NCI-H82 treated with DMSO at 0.1 percent for 48 hours (cell line): ENCODE measurements around the gene MRRF.

ENCODE experiments used
- DNase-seq: peaks from one replicate; lab custom pipeline; 2025; ENCODE audit not compliant: unreplicated experiment; lab: John Stamatoyannopoulos, UW

Gene MRRF

DNA sequence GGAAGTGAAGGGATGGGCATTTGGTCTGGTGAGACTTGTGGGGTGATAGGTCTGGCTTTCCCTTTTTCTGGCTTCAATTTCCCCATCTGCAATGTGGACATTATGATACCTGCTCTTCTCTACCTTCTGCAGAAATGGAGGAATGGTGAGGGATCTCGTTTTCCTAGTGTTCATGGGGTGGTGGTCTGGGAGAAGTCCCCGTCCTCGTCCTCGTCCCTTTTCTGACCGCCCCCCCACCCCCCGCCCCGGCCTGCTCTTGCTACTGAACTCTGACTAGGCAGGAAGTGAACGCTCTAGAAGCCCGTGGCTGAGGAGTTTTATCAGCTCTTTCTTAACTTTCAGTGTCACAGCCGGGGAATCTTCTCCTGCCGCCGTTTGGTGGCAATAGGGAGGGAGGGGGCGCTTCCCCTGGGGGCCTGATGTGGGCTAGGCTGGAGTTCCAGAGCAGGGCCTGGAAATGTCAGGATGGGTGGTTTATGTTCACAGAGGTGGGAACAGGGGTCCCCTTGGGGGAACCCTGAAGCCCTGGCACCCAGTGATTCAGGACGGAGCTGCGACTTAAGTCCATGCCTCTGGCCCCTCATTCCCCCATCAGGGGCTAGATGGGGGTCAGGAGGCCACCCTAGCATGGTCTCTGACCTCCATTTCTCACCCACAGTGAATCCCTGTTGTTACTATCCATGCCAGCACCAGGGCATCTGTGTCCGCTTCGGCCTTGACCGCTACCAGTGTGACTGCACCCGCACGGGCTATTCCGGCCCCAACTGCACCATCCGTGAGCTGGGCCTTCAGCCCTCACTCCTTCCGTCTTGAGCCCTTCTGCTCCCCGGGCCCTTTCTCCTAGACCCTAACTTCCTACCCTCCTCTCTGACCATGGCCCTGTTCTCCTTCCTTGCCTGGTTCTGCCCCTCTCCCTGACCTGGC lies 112.8 kb downstream of the MRRF start:
- no peak for DNase-seq

DNA sequence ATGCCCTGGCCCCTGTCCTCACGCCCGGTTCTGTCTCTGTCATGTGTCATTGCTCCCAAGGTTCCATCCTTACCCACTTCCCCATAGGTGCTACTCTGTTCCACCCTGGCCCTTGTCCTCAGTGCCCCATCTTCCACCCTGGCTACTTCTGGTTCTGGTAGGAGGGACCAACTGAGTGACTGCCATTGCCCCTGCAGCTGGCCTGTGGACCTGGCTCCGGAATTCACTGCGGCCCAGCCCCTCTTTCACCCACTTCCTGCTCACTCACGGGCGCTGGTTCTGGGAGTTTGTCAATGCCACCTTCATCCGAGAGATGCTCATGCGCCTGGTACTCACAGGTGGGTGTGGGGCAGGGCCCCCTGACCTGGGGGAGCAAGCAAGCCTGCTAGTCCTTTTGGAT lies 113.6 kb downstream of the MRRF start:
- no peak for DNase-seq

DNA sequence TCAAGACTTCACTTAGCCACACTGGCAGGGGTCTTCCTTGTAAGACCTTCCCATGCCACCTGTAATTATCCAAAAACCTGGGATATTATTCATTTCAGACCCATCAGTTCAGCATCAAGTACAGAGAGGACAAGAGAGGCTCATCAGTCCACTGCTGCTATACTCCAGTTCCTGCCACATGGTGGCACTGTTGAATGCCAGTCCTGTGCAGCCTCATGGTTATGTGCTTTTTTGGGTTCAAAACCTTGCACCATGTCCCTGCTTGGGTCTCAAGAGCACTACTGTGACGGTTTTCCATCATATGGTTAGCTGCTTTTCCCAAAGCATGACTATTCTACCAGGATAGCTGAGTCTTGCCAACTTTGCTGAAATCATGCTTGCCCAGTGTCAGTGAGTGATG lies 114.7 kb downstream of the MRRF start:
- no peak for DNase-seq

DNA sequence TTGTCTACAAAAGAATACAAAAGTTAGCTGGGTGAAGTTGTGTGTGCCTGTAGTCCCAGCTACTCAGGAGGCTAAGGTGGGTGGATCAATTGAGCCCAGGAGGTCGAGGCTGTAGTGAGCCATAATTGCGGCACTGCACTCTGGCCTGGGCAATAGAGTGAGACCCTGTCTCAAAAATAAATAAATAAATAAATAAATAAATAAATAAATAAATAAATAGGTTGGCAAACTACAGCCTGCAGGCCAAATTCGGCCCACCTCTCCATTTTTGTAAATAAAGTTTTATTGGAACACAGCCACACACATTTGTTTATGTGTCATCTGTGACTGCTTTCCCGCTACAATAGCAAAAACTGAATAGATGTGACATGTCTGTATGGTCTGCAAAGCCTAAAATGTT lies 115.6 kb downstream of the MRRF start:
- no peak for DNase-seq
